AG04450 (cell line): ENCODE data around the gene YIPF2. TPM values are rescaled to one million over a fixed set of nuclear protein-coding genes. Genes with fewer than 3 reads are reported as not detected.

Source experiments
- CTCF ChIA-PET: fragments of 300-600, 350-600 bp; formaldehyde crosslinking; extraction: SDS; loops from one replicate; lab custom pipeline; 2022; ENCODE audit warnings: antibody characterized with exemption, inconsistent platforms; lab: Charles Lee
- POLR2A ChIA-PET: fragments of 350-600 bp; formaldehyde crosslinking; extraction: SDS; loops from one replicate; lab custom pipeline; 2021; ENCODE audit warnings: antibody characterized with exemption, inconsistent platforms; lab: Yijun Ruan, JAX
- DNase-seq: peaks from one replicate; pipeline ENCODE4 v3.0.0-alpha.2; 2011; ENCODE audit warnings: low read depth, low spot score
- H3K27ac ChIP-seq: one replicate; pipeline ENCODE4 v1.5.1; 2012; ENCODE audit warnings: low read depth, low read length, control low read depth
- H3K27me3 ChIP-seq: one replicate; pipeline ENCODE4 v1.6.0; 2012; ENCODE audit warnings: low read length; ENCODE audit not compliant: control insufficient read depth, insufficient read depth
- H3K4me3 ChIP-seq: 2 replicates; pipeline ENCODE4 v1.5.1; 2011; ENCODE audit warnings: mild to moderate bottlenecking, low read depth, low read length, control low read depth
- H3K9me3 ChIP-seq: 2 replicates; pipeline ENCODE4 v1.5.1; 2012; ENCODE audit warnings: low read length; ENCODE audit not compliant: control insufficient read depth, insufficient read depth
- CTCF ChIP-seq: IDR thresholded peaks from 2 replicates; pipeline ENCODE4 v1.5.1; 2011; ENCODE audit warnings: low read depth, low read length, control low read depth, inconsistent platforms
- polyA plus RNA-seq: library from polyadenylated mRNA; depleted of rRNA; stranded (reverse); fragments of >200 nt; gene quantifications from 2 replicates; pipeline ENCODE4 v1.2.3, GENCODE V29; 2011

The YIPF2 gene
- polyA plus RNA-seq, 1 experiment = 35.1 TPM

GRCh38 chr19:10887616-10888367, 40.6 kb downstream of the YIPF2 start:
- no peak overlapping the region for H3K27ac ChIP-seq
- TF ChIP-seq CTCF = no peak
- no peaks in the 10 kb centered on the region for H3K27me3 ChIP-seq
- no peak for DNase-seq
- no peaks in the 10 kb centered on the region for H3K9me3 ChIP-seq
- CTCF ChIA-PET = interaction anchor here (1.6 to 4.4 kb wide), 2 partner anchors 16 to 23 kb away, joined by 5 to 23 read pairs; partner anchors contain the start of gene CARM1
- H3K4me3 ChIP-seq = no peak overlapping the region
- POLR2A ChIA-PET = interaction anchor here (1.0 kb wide), 1 partner anchor 10 kb away, joined by 4 read pairs; no protein-coding TSS in a partner anchor

GRCh38 chr19:10885201-10886169, 43.0 kb downstream of the YIPF2 start:
- ChIA-PET POLR2A (interaction anchor here (0.7 kb wide), 1 partner anchor 132 kb away, joined by 3 read pairs; no protein-coding TSS in a partner anchor), CTCF (interaction anchor here (0.6 to 1.6 kb wide), 5 partner anchors 11 to 21 kb away, joined by 3 to 8 read pairs (median 4); no protein-coding TSS in a partner anchor)
- Histone ChIP-seq H3K27me3 (no peaks in the 10 kb centered on the region), H3K9me3 (no peaks in the 10 kb centered on the region), H3K4me3 (no peak overlapping the region), H3K27ac (peak overlapping the region; percentile 47)
- no peak for TF ChIP-seq CTCF
- no peak for DNase-seq

GRCh38 chr19:10884274-10884673, 44.2 kb downstream of the YIPF2 start:
- no peak for DNase-seq
- H3K27me3 ChIP-seq = no peaks in the 10 kb centered on the region
- TF ChIP-seq CTCF = no peak
- no peaks in the 10 kb centered on the region for H3K9me3 ChIP-seq
- H3K27ac ChIP-seq = peak overlapping the region; percentile 39
- POLR2A ChIA-PET = no interaction called here
- no peak overlapping the region for H3K4me3 ChIP-seq
- CTCF ChIA-PET = interaction anchor here (1.6 kb wide), 1 partner anchor 13 kb away, joined by 8 read pairs; no protein-coding TSS in a partner anchor

GRCh38 chr19:10882108-10882457, 46.4 kb downstream of the YIPF2 start:
- POLR2A ChIA-PET = interaction anchor here (1.2 kb wide), 1 partner anchor 308 kb away, joined by 11 read pairs; no protein-coding TSS in a partner anchor
- CTCF ChIA-PET = interaction anchor here (0.6 to 2.3 kb wide), 3 partner anchors 9 to 164 kb away, joined by 3 to 6 read pairs (median 4); partner anchors contain the start of gene DNM2

More at GRCh38 chr19:10882108-10882457, 46.4 kb downstream of the YIPF2 start:
- no peak overlapping the region for H3K27ac ChIP-seq
- H3K27me3 ChIP-seq = no peaks in the 10 kb centered on the region
- H3K9me3 ChIP-seq = no peaks in the 10 kb centered on the region
- no peak for DNase-seq
- no peak for TF ChIP-seq CTCF
- H3K4me3 ChIP-seq = no peak overlapping the region
